Activated CD8-positive, alpha-beta T cell treated with anti-CD3 and anti-CD28 coated beads, Interleukin-2, amount 10 ng/mL, durations not matched to agents 7 days and 5 days (primary cell): ENCODE measurements around the gene LCOR. TPM values are rescaled to one million over a fixed set of nuclear protein-coding genes. Genes with fewer than 3 reads are reported as not detected.
"Not testable (repeated sequence)": the region's sequence is repeated elsewhere in the genome, so short reads cannot be mapped to it uniquely, and the experiment has no call there.

ENCODE experiments used
- ATAC-seq: fragments of 150-1000 bp; cut with Tn5 transposase; one replicate; pipeline ENCODE4 v1.10.0; 2021; ENCODE audit warnings: moderate library complexity
- CTCF ChIA-PET: fragments of 350-600 bp; sonication (Branson Sonifier 250); formaldehyde crosslinking; loops from one replicate; lab custom pipeline; 2021; ENCODE audit warnings: antibody characterized with exemption; lab: Charles Lee
- POLR2A ChIA-PET: fragments of 350-600 bp; sonication (Branson Sonifier 250); formaldehyde crosslinking; loops from one replicate; lab custom pipeline; 2021; ENCODE audit warnings: antibody characterized with exemption; lab: Charles Lee
- DNase-seq: peaks from one replicate; pipeline ENCODE4 v3.0.0-alpha.2; 2020
- H3K27ac Mint-ChIP-seq: one replicate; pipeline ENCODE4 v1.8.0; 2021; ENCODE audit warnings: mild to moderate bottlenecking, mixed read lengths
- H3K27me3 Mint-ChIP-seq: one replicate; pipeline ENCODE4 v1.8.0; 2021; ENCODE audit warnings: low read depth, mixed read lengths
- H3K36me3 Mint-ChIP-seq: one replicate; pipeline ENCODE4 v1.8.0; 2021; ENCODE audit warnings: low read depth, mixed read lengths
- H3K4me1 Mint-ChIP-seq: one replicate; pipeline ENCODE4 v1.8.0; 2021; ENCODE audit warnings: low read depth, mixed read lengths
- H3K4me3 Mint-ChIP-seq: one replicate; pipeline ENCODE4 v1.8.0; 2021; ENCODE audit warnings: mild to moderate bottlenecking, mixed read lengths
- H3K9me3 Mint-ChIP-seq: one replicate; pipeline ENCODE4 v1.8.0; 2022; ENCODE audit warnings: mixed read lengths; ENCODE audit not compliant: insufficient read depth
- total RNA-seq, 2 experiments: library from RNA; stranded (reverse); gene quantifications; one replicate each; pipeline ENCODE4 v1.2.3, GENCODE V29; 2021

Gene LCOR
- total RNA-seq, 2 experiments from 2014 or later = 36.6 to 37.4 TPM

DNA sequence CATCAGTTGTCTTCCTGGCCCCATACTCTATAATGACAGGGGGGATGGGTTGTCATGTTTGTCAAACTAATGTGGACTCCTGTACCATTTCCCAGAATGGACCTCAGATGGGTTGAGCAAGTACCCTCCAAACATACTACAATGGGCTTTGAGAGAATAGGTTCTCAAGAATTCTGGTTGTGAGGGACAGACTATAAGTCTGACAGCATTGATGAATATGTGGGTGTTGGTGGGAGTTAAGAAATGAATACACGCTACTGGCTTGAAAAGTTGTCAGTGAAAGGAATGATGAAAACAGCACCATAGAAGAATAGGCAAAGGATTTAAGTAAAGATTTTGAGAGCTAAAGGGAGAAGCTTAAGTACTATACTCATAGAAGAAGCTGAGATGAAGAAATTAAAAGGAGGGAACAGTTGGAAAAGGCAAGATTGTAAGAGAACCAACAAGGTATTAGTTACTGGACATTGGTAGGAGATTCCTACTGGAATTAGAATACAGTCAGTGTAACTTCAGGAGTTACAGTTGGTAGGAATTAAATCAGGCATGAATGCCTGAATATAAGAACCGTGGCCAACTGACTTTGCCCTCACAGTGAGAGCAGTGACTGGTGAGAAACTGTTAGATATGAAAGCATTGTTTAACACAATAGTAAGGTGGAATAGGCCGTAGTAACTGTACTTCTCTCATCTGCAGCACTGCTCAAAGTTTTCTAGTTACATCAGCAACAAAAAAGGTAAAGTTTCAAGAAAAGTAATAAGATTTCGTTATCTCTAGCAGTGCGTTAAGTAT, 86.3 kb downstream of the LCOR start:
- POLR2A ChIA-PET = no interaction called here
- DNase-seq (no peak), ATAC-seq (no peak)
- H3K9me3 Mint-ChIP-seq = no peaks in the 10 kb centered on the region
- no peaks in the 10 kb centered on the region for H3K27me3 Mint-ChIP-seq
- peak overlapping the region; percentile 30 for H3K27ac Mint-ChIP-seq
- CTCF ChIA-PET = no interaction called here
- H3K36me3 Mint-ChIP-seq = peaks cover 14% of the 10 kb centered on the region
- H3K4me1 Mint-ChIP-seq = peaks cover 7% of the 10 kb centered on the region
- H3K4me3 Mint-ChIP-seq = no peak overlapping the region

DNA sequence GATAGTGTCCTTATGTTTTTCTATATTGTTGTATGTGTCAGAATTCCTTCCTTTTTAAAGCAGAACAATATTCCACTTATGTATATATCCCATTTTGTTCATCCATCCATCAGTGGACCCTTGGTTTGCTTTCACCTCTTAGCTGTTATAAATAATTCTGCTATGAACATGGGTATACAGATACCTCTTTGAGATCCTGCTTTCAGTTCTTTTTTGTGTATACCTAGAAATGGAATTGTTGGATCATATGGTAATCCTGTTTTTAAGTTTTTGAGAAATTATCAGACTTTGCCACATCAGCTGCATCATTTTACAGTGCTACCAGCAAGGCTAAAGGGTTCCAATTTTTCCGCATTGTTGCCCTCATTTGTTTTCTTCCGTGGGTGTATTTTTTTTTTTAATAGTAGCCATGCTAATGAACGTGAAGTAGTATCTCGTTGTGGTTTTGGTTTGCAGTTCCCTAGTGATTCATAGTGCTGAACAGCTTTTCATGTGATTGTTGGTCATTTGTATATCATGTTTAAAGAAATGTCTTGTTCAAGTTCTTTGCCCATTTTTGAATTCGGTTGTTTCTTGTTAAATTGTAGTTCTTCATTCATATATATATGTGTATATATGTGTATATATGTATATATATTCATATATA, 87.8 kb downstream of the LCOR start:
- Mint-ChIP-seq H3K36me3 (peaks cover 13% of the 10 kb centered on the region), H3K4me3 (no peak overlapping the region), H3K4me1 (peaks cover 4% of the 10 kb centered on the region), H3K27ac (no peak overlapping the region), H3K9me3 (no peaks in the 10 kb centered on the region), H3K27me3 (no peaks in the 10 kb centered on the region)
- ChIA-PET POLR2A (no interaction called here), CTCF (interaction anchor here (1.3 kb wide), 1 partner anchor 9 kb away, joined by 3 read pairs; no protein-coding TSS in a partner anchor)
- DNase-seq = no peak
- no peak for ATAC-seq

DNA sequence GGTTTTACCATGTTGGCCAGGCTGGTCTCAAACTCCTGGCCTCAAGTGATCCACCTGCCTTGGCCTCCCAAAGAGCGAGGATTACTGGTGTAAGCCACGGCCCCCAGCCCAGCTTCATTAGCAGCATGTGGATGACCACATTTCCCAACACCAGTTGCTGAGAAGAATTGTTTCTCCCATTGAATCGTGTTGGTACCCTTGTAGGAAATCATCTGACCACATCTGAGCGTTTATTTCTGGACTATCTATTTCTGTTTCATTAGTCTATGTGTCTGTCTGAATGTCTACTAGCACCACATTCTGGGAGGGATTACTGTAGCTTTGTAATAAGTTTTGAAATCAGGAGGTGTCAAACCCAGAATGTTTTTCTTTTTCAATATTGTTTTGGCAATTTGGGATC, 89.6 kb downstream of the LCOR start:
- H3K27ac Mint-ChIP-seq = no peak overlapping the region
- no peak overlapping the region for H3K4me3 Mint-ChIP-seq
- ChIA-PET CTCF (interaction anchor here (1.0 to 1.6 kb wide), 2 partner anchors 12 to 104 kb away, joined by 3 read pairs; no protein-coding TSS in a partner anchor), POLR2A (no interaction called here)
- H3K9me3 Mint-ChIP-seq = no peaks in the 10 kb centered on the region
- ATAC-seq (no peak), DNase-seq (no peak)
- H3K36me3 Mint-ChIP-seq = peaks cover 19% of the 10 kb centered on the region
- peaks cover 4% of the 10 kb centered on the region for H3K4me1 Mint-ChIP-seq
- no peaks in the 10 kb centered on the region for H3K27me3 Mint-ChIP-seq

DNA sequence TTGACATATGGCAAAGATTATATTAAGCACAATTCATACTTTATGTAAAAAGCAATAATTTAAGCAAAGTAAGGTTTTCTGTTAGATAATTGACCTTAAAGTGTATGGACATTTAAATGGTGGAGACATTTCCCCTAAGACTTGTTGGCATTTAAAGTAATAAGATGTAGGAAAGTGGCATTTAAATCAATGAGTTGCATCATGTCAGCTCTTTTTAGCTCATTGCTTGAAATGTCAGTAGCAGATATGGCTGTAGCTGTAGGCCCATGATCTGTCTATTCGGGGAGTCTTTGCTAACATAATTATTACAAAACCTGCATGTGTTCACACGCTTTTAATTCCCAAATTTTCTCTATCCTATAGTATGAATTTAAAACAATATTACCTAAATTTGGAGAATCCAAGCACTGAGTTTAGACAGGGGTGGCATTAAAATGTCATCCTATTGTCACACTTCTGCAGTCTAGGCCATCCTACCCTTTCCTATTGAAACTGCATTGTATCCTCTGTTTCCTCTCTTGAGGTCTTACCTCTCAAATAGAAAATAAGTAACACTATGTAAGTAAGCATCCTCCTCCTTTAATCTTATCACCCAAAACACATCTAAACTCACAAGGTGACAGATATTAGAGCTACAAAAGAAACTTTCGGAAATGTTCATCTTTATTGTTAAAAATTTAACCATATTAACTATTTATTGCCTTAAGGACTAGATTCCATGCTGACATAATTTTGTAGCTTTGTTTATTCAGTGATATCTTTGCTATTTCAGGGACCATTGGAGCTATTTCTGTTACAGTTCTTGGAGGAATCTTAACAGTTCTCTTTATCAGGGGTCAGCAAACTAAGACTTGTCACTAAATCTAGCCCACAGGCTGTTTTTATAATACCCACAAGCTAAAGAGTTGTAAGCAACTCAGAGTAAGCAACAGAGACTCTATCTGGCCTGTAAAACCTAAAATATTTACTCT, 91.2 kb downstream of the LCOR start:
- H3K27me3 Mint-ChIP-seq = no peaks in the 10 kb centered on the region
- DNase-seq (no peak), ATAC-seq (no peak)
- CTCF ChIA-PET = interaction anchor here (0.8 to 1.7 kb wide), 2 partner anchors 11 to 102 kb away, joined by 3 to 7 read pairs; no protein-coding TSS in a partner anchor
- no peaks in the 10 kb centered on the region for H3K9me3 Mint-ChIP-seq
- H3K36me3 Mint-ChIP-seq = peaks cover 30% of the 10 kb centered on the region
- no peak overlapping the region for H3K4me3 Mint-ChIP-seq
- no peak overlapping the region for H3K27ac Mint-ChIP-seq
- H3K4me1 Mint-ChIP-seq = peaks cover 4% of the 10 kb centered on the region
- POLR2A ChIA-PET = no interaction called here

DNA sequence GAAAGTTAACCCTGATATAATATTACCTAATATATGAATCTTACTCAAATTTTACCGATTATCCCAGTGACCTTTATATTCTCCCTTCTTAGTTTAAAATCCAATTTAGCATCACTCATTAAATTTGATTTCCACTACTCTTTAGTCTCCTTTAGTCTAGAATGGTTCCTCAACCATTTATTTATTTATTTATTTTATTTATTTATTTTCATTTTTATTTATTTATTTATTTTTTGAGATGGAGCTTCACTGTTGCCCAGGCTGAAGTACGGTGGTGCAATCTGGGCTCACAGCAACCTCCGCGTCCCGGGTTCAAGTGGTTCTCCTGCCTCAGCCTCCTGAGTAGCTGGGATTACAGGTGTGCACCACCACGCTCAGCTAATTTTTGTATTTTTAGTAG, 92.8 kb downstream of the LCOR start:
- Mint-ChIP-seq H3K27ac (no peak overlapping the region), H3K4me1 (peaks cover 4% of the 10 kb centered on the region), H3K9me3 (no peaks in the 10 kb centered on the region), H3K36me3 (peaks cover 32% of the 10 kb centered on the region), H3K27me3 (no peaks in the 10 kb centered on the region), H3K4me3 (no peak overlapping the region)
- POLR2A ChIA-PET = no interaction called here
- CTCF ChIA-PET = no interaction called here
- DNase-seq (no peak), ATAC-seq (no peak)

DNA sequence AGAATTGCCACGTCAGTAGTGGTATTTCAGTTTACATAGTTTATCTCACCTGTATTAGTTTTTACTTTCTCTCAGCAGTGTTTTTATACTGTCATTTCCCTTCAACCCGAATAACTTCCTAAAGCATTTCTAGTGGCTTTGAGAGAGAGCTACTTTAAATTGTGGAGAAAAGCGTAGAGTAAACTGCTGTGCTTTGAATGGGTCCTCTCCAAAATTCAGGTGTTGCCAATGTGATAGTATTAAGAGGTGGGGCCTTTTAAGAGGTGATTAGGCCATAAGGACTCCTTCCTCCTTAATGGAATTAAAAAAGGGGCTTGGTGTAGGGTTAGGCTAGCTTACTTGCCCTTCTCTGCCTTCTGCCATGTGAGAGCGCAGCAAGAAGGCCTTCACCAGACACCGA, 98.4 kb downstream of the LCOR start:
- Mint-ChIP-seq H3K9me3 (no peaks in the 10 kb centered on the region), H3K36me3 (peaks cover 25% of the 10 kb centered on the region), H3K27ac (no peak overlapping the region), H3K4me1 (no peaks in the 10 kb centered on the region), H3K4me3 (no peak overlapping the region), H3K27me3 (no peaks in the 10 kb centered on the region)
- POLR2A ChIA-PET = interaction anchor here (0.7 kb wide), 1 partner anchor 62 kb away, joined by 4 read pairs; no protein-coding TSS in a partner anchor
- ATAC-seq = no peak
- CTCF ChIA-PET = interaction anchor here (0.9 to 1.3 kb wide), 2 partner anchors 19 to 95 kb away, joined by 3 to 7 read pairs; no protein-coding TSS in a partner anchor
- DNase-seq = no peak

DNA sequence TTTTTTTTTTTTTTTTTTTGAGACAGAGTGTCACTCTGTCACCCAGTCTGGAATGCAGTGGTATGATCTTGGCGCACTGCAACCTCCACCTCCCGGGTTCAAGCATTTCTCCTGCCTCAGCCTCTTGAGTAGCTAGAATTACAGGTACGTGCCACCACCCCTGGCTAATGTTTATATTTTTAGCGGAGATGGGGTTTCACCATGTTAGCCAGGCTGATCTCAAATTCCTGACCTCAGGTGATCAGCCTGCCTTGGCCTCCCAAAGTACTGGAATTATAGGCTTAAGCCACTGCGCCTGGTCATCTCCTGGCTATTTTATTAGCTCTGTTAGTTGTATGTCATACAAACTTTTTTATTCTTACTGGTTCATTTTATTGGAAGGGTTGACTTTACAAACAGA, 103.0 kb downstream of the LCOR start:
- Mint-ChIP-seq H3K27me3 (no peaks in the 10 kb centered on the region), H3K4me1 (no peaks in the 10 kb centered on the region), H3K9me3 (no peaks in the 10 kb centered on the region), H3K4me3 (no peak overlapping the region), H3K36me3 (peaks cover 13% of the 10 kb centered on the region), H3K27ac (no peak overlapping the region)
- ATAC-seq (no peak), DNase-seq (no peak)
- CTCF ChIA-PET = interaction anchor here (1.1 kb wide), 1 partner anchor 24 kb away, joined by 3 read pairs; no protein-coding TSS in a partner anchor
- POLR2A ChIA-PET = no interaction called here

DNA sequence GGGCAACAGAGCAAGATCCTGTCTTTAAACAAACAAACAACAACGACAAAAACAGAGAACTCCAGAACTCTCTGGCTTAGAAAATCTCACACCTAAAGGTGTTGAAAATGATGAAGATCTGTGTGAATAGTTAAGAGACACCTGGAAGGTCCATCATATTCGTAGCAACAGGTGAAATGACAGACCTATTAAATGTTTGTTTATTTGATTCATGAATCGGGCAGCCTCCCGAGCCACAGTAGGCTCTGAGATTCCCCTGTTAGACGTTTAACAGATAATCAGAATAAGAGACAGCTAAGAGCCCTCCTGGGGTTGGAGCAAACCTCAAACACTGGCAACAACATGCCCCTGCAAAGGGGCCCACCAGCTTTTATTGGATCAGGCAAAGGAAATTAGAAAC, 103.7 kb downstream of the LCOR start:
- ChIA-PET POLR2A (no interaction called here), CTCF (no interaction called here)
- no peak overlapping the region for H3K4me3 Mint-ChIP-seq
- H3K27me3 Mint-ChIP-seq = no peaks in the 10 kb centered on the region
- peaks cover 13% of the 10 kb centered on the region for H3K36me3 Mint-ChIP-seq
- no peak for ATAC-seq
- H3K9me3 Mint-ChIP-seq = no peaks in the 10 kb centered on the region
- H3K4me1 Mint-ChIP-seq = no peaks in the 10 kb centered on the region
- no peak overlapping the region for H3K27ac Mint-ChIP-seq
- DNase-seq = no peak

DNA sequence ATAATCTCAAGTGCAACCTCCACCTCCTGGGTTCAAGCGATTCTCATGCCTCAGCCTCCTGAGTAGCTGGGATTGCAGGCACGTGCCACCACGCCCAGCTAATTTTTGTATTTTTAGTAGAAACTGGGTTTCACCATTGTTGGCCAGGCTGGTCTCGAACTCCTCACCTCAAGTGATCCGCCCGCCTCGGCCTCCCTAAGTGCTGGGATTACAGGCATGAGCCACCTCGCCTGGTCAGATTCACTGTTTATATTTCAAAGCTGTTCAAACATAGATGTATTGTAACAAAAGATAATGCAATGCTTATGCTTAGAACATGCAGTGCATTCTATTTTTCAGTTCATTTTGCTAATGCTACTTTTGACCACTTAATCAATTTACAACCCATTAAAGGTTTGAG, 111.1 kb downstream of the LCOR start:
- POLR2A ChIA-PET, H3K27me3 Mint-ChIP-seq, ATAC-seq, H3K27ac Mint-ChIP-seq, CTCF ChIA-PET, DNase-seq, H3K9me3 Mint-ChIP-seq, H3K4me3 Mint-ChIP-seq: not testable (repeated sequence)
- Mint-ChIP-seq H3K4me1 (peaks cover 16% of the 10 kb centered on the region), H3K36me3 (peaks cover 11% of the 10 kb centered on the region)

DNA sequence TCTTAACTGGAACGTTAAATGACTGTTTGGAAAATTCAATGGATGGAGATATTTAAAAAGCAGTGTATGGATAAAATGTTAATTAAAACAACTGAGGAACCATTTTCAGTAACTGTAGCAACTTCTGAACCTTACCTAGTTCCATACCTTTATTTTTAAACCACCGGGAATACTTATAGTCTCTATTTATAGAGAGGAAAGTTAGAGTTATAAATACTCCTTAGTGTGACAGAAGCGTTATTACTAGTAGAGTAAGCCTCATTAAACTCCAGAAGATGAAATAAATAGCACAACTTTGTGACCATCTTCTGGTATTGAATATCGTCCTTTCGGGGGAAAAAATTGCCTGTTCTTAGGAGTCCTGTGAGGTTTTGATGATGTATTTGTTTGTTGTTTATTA, 114.9 kb downstream of the LCOR start:
- Mint-ChIP-seq H3K36me3 (peaks cover 14% of the 10 kb centered on the region), H3K27me3 (no peaks in the 10 kb centered on the region), H3K4me3 (no peak overlapping the region), H3K27ac (no peak overlapping the region), H3K9me3 (no peaks in the 10 kb centered on the region), H3K4me1 (peaks cover 26% of the 10 kb centered on the region)
- no peak for ATAC-seq
- DNase-seq = no peak
- POLR2A ChIA-PET = no interaction called here
- CTCF ChIA-PET = interaction anchor here (0.9 kb wide), 1 partner anchor 78 kb away, joined by 3 read pairs; no protein-coding TSS in a partner anchor

DNA sequence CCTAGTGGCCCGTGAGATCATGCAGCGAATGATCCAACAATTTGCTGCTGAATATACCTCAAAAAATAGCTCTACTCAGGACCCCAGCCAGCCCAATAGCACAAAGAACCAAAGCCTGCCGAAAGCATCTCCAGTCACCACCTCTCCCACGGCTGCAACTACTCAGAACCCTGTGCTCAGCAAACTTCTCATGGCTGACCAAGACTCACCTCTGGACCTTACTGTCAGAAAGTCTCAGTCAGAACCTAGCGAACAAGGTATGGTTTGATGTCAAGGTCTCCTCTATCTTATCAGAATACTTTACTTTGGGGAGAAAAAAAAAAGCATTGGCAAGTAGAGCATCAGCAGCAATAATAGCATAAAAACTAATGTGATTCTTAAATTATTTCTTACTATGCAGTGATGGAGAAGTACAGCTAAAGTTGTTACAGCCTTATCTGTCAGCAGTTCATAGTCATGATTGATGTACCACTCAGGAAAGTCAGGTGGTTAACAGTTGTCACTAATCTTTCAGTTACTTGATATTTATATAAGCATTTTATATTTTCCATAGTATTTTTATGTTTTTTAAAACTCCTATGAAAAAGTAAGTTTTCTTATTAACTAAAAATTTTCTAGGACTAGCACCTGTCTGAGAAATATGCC, 117.1 kb downstream of the LCOR start:
- POLR2A ChIA-PET = no interaction called here
- no peaks in the 10 kb centered on the region for H3K27me3 Mint-ChIP-seq
- ATAC-seq = no peak
- peaks cover 26% of the 10 kb centered on the region for H3K4me1 Mint-ChIP-seq
- DNase-seq = no peak
- H3K27ac Mint-ChIP-seq = no peak overlapping the region
- peaks cover 18% of the 10 kb centered on the region for H3K36me3 Mint-ChIP-seq
- CTCF ChIA-PET = no interaction called here
- no peak overlapping the region for H3K4me3 Mint-ChIP-seq
- H3K9me3 Mint-ChIP-seq = no peaks in the 10 kb centered on the region
